WERI-Rb-1 (cell line): ENCODE measurements around the gene SPATS1.
"Not testable (repeated sequence)": the region's sequence is repeated elsewhere in the genome, so short reads cannot be mapped to it uniquely, and the experiment has no call there.

Experiments used
- DNase-seq: peaks from one replicate; pipeline ENCODE4 v3.0.0-alpha.2; 2020
- H3K27ac ChIP-seq: fragments of 250-450 bp; sonication (Bioruptor Pico); 2 replicates; pipeline ENCODE4 v1.5.1; 2020; ENCODE audit warnings: mild to moderate bottlenecking, moderate library complexity
- H3K27me3 ChIP-seq: fragments of 250-450 bp; sonication (Bioruptor Pico); 2 replicates; pipeline ENCODE4 v1.5.1; 2021; ENCODE audit warnings: mild to moderate bottlenecking, low read depth, moderate library complexity; ENCODE audit not compliant: insufficient read depth, severe bottlenecking
- H3K36me3 ChIP-seq: fragments of 250-450 bp; sonication (Bioruptor Pico); 2 replicates; pipeline ENCODE4 v1.5.1; 2020; ENCODE audit warnings: mild to moderate bottlenecking, moderate library complexity
- H3K4me3 ChIP-seq: 2 replicates; pipeline ENCODE4 v1.5.1; 2011; ENCODE audit warnings: low read depth, mild to moderate bottlenecking, control low read depth, low read length
- H3K9me3 ChIP-seq: fragments of 250-450 bp; sonication (Bioruptor Pico); 2 replicates; pipeline ENCODE4 v1.5.1; 2021; ENCODE audit warnings: mild to moderate bottlenecking, moderate library complexity; ENCODE audit not compliant: severe bottlenecking
- CTCF ChIP-seq: IDR thresholded peaks from 2 replicates; pipeline ENCODE4 v1.5.1; 2011; ENCODE audit warnings: low read depth, mild to moderate bottlenecking, control low read depth, inconsistent platforms, low read length

SPATS1 gene

GRCh38 chr6:44339763-44340625, 2.5 kb upstream of the SPATS1 start:
- TF ChIP-seq CTCF, result no peak
- H3K36me3 ChIP-seq, result no peaks in the 10 kb centered on the region
- H3K9me3 ChIP-seq, result no peaks in the 10 kb centered on the region
- no peaks in the 10 kb centered on the region for H3K27me3 ChIP-seq
- no peak overlapping the region for H3K4me3 ChIP-seq
- no peak overlapping the region for H3K27ac ChIP-seq
- DNase-seq, result no peak

- Histone ChIP-seq H3K4me3 (no peak overlapping the region), H3K27me3 (no peaks in the 10 kb centered on the region), H3K9me3 (no peaks in the 10 kb centered on the region), H3K27ac (no peak overlapping the region), H3K36me3 (no peaks in the 10 kb centered on the region)
- DNase-seq, result no peak
- TF ChIP-seq CTCF, result no peak
These were observed 1.2 kb upstream of the SPATS1 start for GRCh38 chr6:44341095-44341890.

- no peak for TF ChIP-seq CTCF
- Histone ChIP-seq H3K36me3 (no peaks in the 10 kb centered on the region), H3K27me3 (no peaks in the 10 kb centered on the region), H3K27ac (no peak overlapping the region), H3K4me3 (no peak overlapping the region), H3K9me3 (no peaks in the 10 kb centered on the region)
- no peak for DNase-seq
These were observed 398 bp upstream of the SPATS1 start for GRCh38 chr6:44342052-44342451.

- H3K36me3 ChIP-seq, H3K9me3 ChIP-seq, H3K27ac ChIP-seq, H3K27me3 ChIP-seq, DNase-seq, H3K4me3 ChIP-seq: not testable (repeated sequence)
These were observed 4.4 kb downstream of the SPATS1 start for GRCh38 chr6:44346818-44347217.

- H3K27me3 ChIP-seq, result no peaks in the 10 kb centered on the region
- no peaks in the 10 kb centered on the region for H3K9me3 ChIP-seq
- no peak overlapping the region for H3K4me3 ChIP-seq
- TF ChIP-seq CTCF, result no peak
- H3K27ac ChIP-seq, result no peak overlapping the region
- no peaks in the 10 kb centered on the region for H3K36me3 ChIP-seq
- no peak for DNase-seq
These were observed 7.6 kb downstream of the SPATS1 start for GRCh38 chr6:44349904-44350649.

GRCh38 chr6:44350650-44350994, 8.2 kb downstream of the SPATS1 start:
- H3K4me3 ChIP-seq, DNase-seq: not testable (repeated sequence)

More at GRCh38 chr6:44350650-44350994, 8.2 kb downstream of the SPATS1 start:
- H3K27ac ChIP-seq, H3K27me3 ChIP-seq, H3K36me3 ChIP-seq, H3K9me3 ChIP-seq: not testable (repeated sequence)
